CD14-positive monocyte (primary cell): ENCODE data around the gene SLC39A6. TPM values are rescaled to one million over a fixed set of nuclear protein-coding genes. Genes with fewer than 3 reads are reported as not detected.

Source experiments
- DNase-seq, 3 donors: peaks; one replicate each; pipeline ENCODE4 v3.0.0-alpha.2; 2011 to 2022
- H2AFZ ChIP-seq: 2 replicates; pipeline ENCODE4 v1.6.0; 2012; ENCODE audit warnings: mild to moderate bottlenecking, low read depth, low read length, inconsistent platforms; ENCODE audit not compliant: insufficient read depth, poor library complexity, severe bottlenecking
- H3K27ac ChIP-seq, 2 donors: 1 replicate in 1 of 2; 2 replicates in 1 of 2; pipeline ENCODE4 v1.5.1; 2012 to 2013; ENCODE audit warnings: low read length in 2 of 2, control low read depth in 1 of 2, inconsistent platforms in 1 of 2, low read depth in 1 of 2, mild to moderate bottlenecking in 1 of 2
- H3K27me3 ChIP-seq, 2 donors: one replicate each; pipeline versions ENCODE4 v1.6.0 to v1.6.1; 2011 to 2013; ENCODE audit warnings: low read length in 2 of 2; ENCODE audit not compliant: control insufficient read depth in 2 of 2, insufficient read depth in 2 of 2
- H3K36me3 ChIP-seq, 2 donors: replicated peaks in 1 of 2; 1 replicate in 1 of 2; 2 replicates in 1 of 2; pipeline versions ENCODE4 v1.5.1 to v1.6.1; 2012 to 2013; ENCODE audit warnings: low read length in 2 of 2, control low read depth in 1 of 2, inconsistent platforms in 1 of 2, mild to moderate bottlenecking in 1 of 2; ENCODE audit not compliant: insufficient read depth in 2 of 2, control insufficient read depth in 1 of 2
- H3K4me1 ChIP-seq, 2 donors: 1 replicate in 1 of 2; 2 replicates in 1 of 2; pipeline versions ENCODE4 v1.5.1 to v1.6.1; 2012 to 2013; ENCODE audit warnings: low read length in 2 of 2, control low read depth in 1 of 2, inconsistent platforms in 1 of 2, mild to moderate bottlenecking in 1 of 2, moderate library complexity in 1 of 2; ENCODE audit not compliant: insufficient read depth in 2 of 2, control insufficient read depth in 1 of 2
- H3K4me2 ChIP-seq: replicated peaks from 2 replicates; pipeline ENCODE3; 2012; ENCODE audit warnings: low read length, moderate library complexity, mild to moderate bottlenecking; ENCODE audit not compliant: poor library complexity, severe bottlenecking; ENCODE audit errors: extremely low read depth
- H3K4me3 ChIP-seq, 3 experiments: fragments of 200-600 bp in 1 of 3; sonication (generic) in 1 of 3; replicated peaks in 1 of 3; 1 replicate in 2 of 3; 2 replicates in 1 of 3; pipeline ENCODE4 v1.5.1; 2011 to 2013; ENCODE audit warnings: low read length in 3 of 3, mild to moderate bottlenecking in 3 of 3, control low read depth in 2 of 3, low read depth in 2 of 3, inconsistent platforms in 1 of 3, moderate library complexity in 1 of 3
- H3K79me2 ChIP-seq: 2 replicates; pipeline ENCODE4 v1.6.0; 2012; ENCODE audit warnings: mild to moderate bottlenecking, control low read depth, inconsistent platforms, low read length, moderate library complexity; ENCODE audit not compliant: insufficient read depth
- H3K9ac ChIP-seq: 2 replicates; pipeline ENCODE4 v1.6.0; 2017; ENCODE audit warnings: low read length, mild to moderate bottlenecking; ENCODE audit not compliant: insufficient read depth, poor library complexity, severe bottlenecking
- H3K9me3 ChIP-seq, 2 donors: replicated peaks in 1 of 2; 1 replicate in 1 of 2; 2 replicates in 1 of 2; pipeline versions ENCODE4 v1.5.1 to v1.6.1; 2012 to 2013; ENCODE audit warnings: low read length in 2 of 2, control low read depth in 1 of 2; ENCODE audit not compliant: control insufficient read depth in 1 of 2, insufficient read depth in 1 of 2
- H4K20me1 ChIP-seq: 2 replicates; pipeline ENCODE4 v1.6.0; 2012; ENCODE audit warnings: mild to moderate bottlenecking, low read length, control low read depth, moderate library complexity; ENCODE audit not compliant: insufficient read depth
- H3K27ac Mint-ChIP-seq, 7 donors: one replicate each; pipeline ENCODE4 v1.8.0; 2020; ENCODE audit warnings: mild to moderate bottlenecking in 7 of 7, mixed read lengths in 7 of 7, moderate library complexity in 6 of 7, inconsistent platforms in 2 of 7
- H3K27me3 Mint-ChIP-seq, 3 donors: one replicate each; pipeline ENCODE4 v1.8.0; 2021 to 2022; ENCODE audit warnings: low read depth in 3 of 3, mild to moderate bottlenecking in 3 of 3, mixed read lengths in 3 of 3, moderate library complexity in 3 of 3, inconsistent platforms in 1 of 3
- H3K36me3 Mint-ChIP-seq, 2 donors: one replicate each; pipeline ENCODE4 v1.8.0; 2020; ENCODE audit warnings: mixed read lengths in 2 of 2, inconsistent platforms in 1 of 2, mild to moderate bottlenecking in 1 of 2
- H3K4me1 Mint-ChIP-seq: one replicate; pipeline ENCODE4 v1.8.0; 2020; ENCODE audit warnings: mild to moderate bottlenecking, mixed read lengths
- H3K4me3 Mint-ChIP-seq, 2 donors: one replicate each; pipeline ENCODE4 v1.8.0; 2020; ENCODE audit warnings: mild to moderate bottlenecking in 2 of 2, mixed read lengths in 2 of 2, moderate library complexity in 1 of 2
- H3K9me3 Mint-ChIP-seq, 7 donors: one replicate each; pipeline ENCODE4 v1.8.0; 2020 to 2022; ENCODE audit warnings: mixed read lengths in 7 of 7, mild to moderate bottlenecking in 6 of 7, moderate library complexity in 6 of 7, inconsistent platforms in 2 of 7
- WGBS: methylation state at CpG from one replicate; pipeline ENCODE4 v1.1.5; 2013; ENCODE audit warnings: missing lambda C conversion rate; ENCODE audit not compliant: insufficient coverage; 5-methylcytosine and 5-hydroxymethylcytosine counted together
- intact Hi-C, 2 donors: fragments of 100-400 bp; cut with micrococcal nuclease; formaldehyde crosslinking; loops; one replicate each; pipeline versions ENCODE4 v1.15.0 to v1.15.1; 2023
- polyA plus RNA-seq, 3 donors: library from polyadenylated mRNA; depleted of rRNA in 1 of 3; unstranded in 2 of 3; stranded (reverse) in 1 of 3; fragments of 300-500 nt in 2 of 3; fragments of >200 nt in 1 of 3; fragmentation: Illumina TruSeq in 2 of 3; gene quantifications; 1 replicate in 2 of 3; 2 replicates in 1 of 3; pipeline ENCODE4 v1.2.3, GENCODE V29; 2012 to 2021
- TF ChIP-seq, protein P1 (sequence below): fragments of 200-600 bp; IDR thresholded peaks from one replicate; pipeline ENCODE4 v1.8.0; 2022; ENCODE audit warnings: antibody characterized with exemption, mild to moderate bottlenecking

The SLC39A6 gene
- polyA plus RNA-seq, 3 donors = 13.2 to 20.1 (median 16.8) TPM

DNA sequence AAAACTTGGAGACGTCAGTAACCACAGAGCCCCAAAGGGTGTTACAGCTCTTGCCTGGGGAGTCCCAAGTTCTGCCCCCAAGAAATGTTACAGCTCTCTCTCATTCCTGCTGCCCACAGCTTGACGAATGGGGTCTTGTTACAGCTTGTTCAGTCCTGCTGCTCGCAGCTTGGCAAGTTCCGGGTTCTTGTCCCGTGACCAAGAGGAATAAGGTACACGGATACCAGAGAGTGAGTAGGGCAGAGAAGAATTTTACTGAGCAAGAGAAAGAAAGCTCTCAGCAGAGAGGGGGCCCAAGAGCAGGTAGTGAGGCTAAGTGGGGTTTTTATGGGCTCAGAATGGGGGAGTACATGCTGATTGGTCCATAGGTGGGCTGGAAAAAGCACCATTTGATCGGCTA lies 27.2 kb downstream of the SLC39A6 start:
- H3K79me2 ChIP-seq = no peaks in the 10 kb centered on the region
- no peaks in the 10 kb centered on the region for H4K20me1 ChIP-seq
- Mint-ChIP-seq H3K36me3 (no peaks in the 10 kb centered on the region), H3K4me3 (no peak overlapping the region), H3K27ac (peak overlapping the region in 1 of 7 donors; percentile 64), H3K4me1 (no peaks in the 10 kb centered on the region), H3K9me3 (peaks cover 5 to 23% (median 15%) of the 10 kb centered on the region in 7 donors), H3K27me3 (peaks cover 0 to 6% (median 1%) of the 10 kb centered on the region in 3 donors)
- no peak overlapping the region for H3K9ac ChIP-seq
- no peaks in the 10 kb centered on the region for H3K36me3 ChIP-seq
- H3K4me3 ChIP-seq = no peak overlapping the region
- TF ChIP-seq, protein P1, sequence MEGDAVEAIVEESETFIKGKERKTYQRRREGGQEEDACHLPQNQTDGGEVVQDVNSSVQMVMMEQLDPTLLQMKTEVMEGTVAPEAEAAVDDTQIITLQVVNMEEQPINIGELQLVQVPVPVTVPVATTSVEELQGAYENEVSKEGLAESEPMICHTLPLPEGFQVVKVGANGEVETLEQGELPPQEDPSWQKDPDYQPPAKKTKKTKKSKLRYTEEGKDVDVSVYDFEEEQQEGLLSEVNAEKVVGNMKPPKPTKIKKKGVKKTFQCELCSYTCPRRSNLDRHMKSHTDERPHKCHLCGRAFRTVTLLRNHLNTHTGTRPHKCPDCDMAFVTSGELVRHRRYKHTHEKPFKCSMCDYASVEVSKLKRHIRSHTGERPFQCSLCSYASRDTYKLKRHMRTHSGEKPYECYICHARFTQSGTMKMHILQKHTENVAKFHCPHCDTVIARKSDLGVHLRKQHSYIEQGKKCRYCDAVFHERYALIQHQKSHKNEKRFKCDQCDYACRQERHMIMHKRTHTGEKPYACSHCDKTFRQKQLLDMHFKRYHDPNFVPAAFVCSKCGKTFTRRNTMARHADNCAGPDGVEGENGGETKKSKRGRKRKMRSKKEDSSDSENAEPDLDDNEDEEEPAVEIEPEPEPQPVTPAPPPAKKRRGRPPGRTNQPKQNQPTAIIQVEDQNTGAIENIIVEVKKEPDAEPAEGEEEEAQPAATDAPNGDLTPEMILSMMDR = no peak
- no peak overlapping the region for H3K27ac ChIP-seq
- intact Hi-C loops = loop anchor here in 1 of 2 donors (5.0 kb wide), 1 partner anchor 180 kb away; no protein-coding TSS in a partner anchor
- H3K9me3 ChIP-seq = peaks cover 4 to 11% of the 10 kb centered on the region in 2 donors
- no peaks in the 10 kb centered on the region for H3K27me3 ChIP-seq
- DNase-seq = no peak
- no peak overlapping the region for H2AFZ ChIP-seq
- no peak overlapping the region for H3K4me2 ChIP-seq
- H3K4me1 ChIP-seq = no peaks in the 10 kb centered on the region
- WGBS = 96% methylated on average over 7 of the region's 7 CpGs

DNA sequence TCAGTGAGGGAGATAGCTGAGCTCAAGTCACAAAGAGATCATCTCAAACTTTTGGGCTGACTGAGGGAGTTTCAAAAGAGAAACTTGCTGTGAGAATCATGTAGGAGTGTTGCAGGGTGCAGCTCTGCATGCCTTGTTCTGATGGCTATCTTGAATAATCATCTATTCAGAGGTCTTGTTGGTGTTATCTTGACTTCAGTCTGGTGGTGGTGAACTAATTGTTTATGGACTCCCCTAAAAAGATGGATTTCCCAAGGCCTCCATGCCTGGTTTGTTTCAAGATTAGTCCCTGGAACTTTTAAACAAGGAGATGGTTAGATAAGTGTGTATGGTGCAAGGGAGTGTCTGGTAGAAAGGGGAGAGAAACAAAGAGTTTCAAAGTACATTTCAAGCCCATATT lies 29.8 kb downstream of the SLC39A6 start:
- intact Hi-C loops = loop anchor here in 1 of 2 donors (5.0 kb wide), 1 partner anchor 183 kb away; no protein-coding TSS in a partner anchor
- no peaks in the 10 kb centered on the region for H3K4me1 Mint-ChIP-seq

More for the DNA sequence above, 29.8 kb downstream of the SLC39A6 start:
- no peak for DNase-seq
- peaks cover 5 to 20% (median 14%) of the 10 kb centered on the region in 7 donors for H3K9me3 Mint-ChIP-seq
- Histone ChIP-seq H4K20me1 (no peaks in the 10 kb centered on the region), H3K4me3 (no peak overlapping the region), H3K79me2 (no peaks in the 10 kb centered on the region), H3K27me3 (no peaks in the 10 kb centered on the region), H3K9ac (no peak overlapping the region), H3K27ac (no peak overlapping the region), H2AFZ (no peak overlapping the region), H3K4me2 (no peak overlapping the region), H3K36me3 (no peaks in the 10 kb centered on the region), H3K4me1 (no peaks in the 10 kb centered on the region), H3K9me3 (peaks cover 4 to 11% of the 10 kb centered on the region in 2 donors)
- no peak overlapping the region for H3K4me3 Mint-ChIP-seq
- TF ChIP-seq, protein P1 = no peak
- H3K27ac Mint-ChIP-seq = no peak overlapping the region
- no peaks in the 10 kb centered on the region for H3K36me3 Mint-ChIP-seq
- peaks cover 0 to 4% (median 3%) of the 10 kb centered on the region in 3 donors for H3K27me3 Mint-ChIP-seq
